Left lung (tissue), 10 donors: ENCODE measurements around the gene SIGLEC10. TPM values are rescaled to one million over a fixed set of nuclear protein-coding genes. Genes with fewer than 3 reads are reported as not detected.
A peak's percentile ranks its signal among the peaks of the same experiment; 100 is the strongest.

Experiments
- ATAC-seq: fragments of 200-7000 bp; cut with Tn5 transposase; one replicate; pipeline ENCODE4 v1.9.1; 2020; ENCODE audit warnings: moderate library complexity
- DNase-seq, 4 donors: peaks; one replicate each; pipeline ENCODE4 v3.0.0-alpha.2; 2013 to 2020
- H3K27ac ChIP-seq, 2 donors: fragments of 200-600 bp; sonication (generic) in 1 of 2; one replicate each; pipeline versions ENCODE4 v1.5.0 to v1.8.0; 2020 to 2021
- H3K27me3 ChIP-seq, 2 donors: fragments of 200-600 bp; sonication (generic) in 1 of 2; one replicate each; pipeline versions ENCODE4 v1.5.0 to v1.8.0; 2020 to 2021
- H3K36me3 ChIP-seq, 2 donors: fragments of 200-600 bp; sonication (generic) in 1 of 2; one replicate each; pipeline versions ENCODE4 v1.5.0 to v1.8.0; 2020 to 2021
- H3K4me1 ChIP-seq, 2 donors: fragments of 200-600 bp; one replicate each; pipeline ENCODE4 v1.8.0; 2021
- H3K4me3 ChIP-seq, 2 donors: fragments of 200-600 bp; sonication (generic) in 1 of 2; one replicate each; pipeline versions ENCODE4 v1.5.0 to v1.8.0; 2020 to 2021; ENCODE audit warnings: mild to moderate bottlenecking in 1 of 2
- H3K9me3 ChIP-seq, 2 donors: fragments of 200-600 bp; sonication (generic) in 1 of 2; one replicate each; pipeline versions ENCODE4 v1.5.0 to v1.8.0; 2020 to 2021
- intact Hi-C, 2 donors: fragments of 100-400 bp; cut with DNase I; formaldehyde crosslinking; loops; one replicate each; pipeline versions ENCODE4 v1.11.2 to v1.14.2; 2022
- polyA plus RNA-seq, 6 donors: library from polyadenylated mRNA; unstranded; fragments of 120-200 nt; gene quantifications; one replicate each; pipeline ENCODE4 v1.2.1, GENCODE V29; 2013; ENCODE audit not compliant: insufficient read length in 6 of 6
- total RNA-seq, 2 donors: library from RNA; stranded (reverse); fragmentation: NEBNext Ultra II Directional; extraction: Animal tissue kit (Norgen Biotek cat#: 25700); gene quantifications; one replicate each; pipeline ENCODE4 v1.2.1, GENCODE V29; 2021
- TF ChIP-seq, protein P1 (sequence below), 2 donors: fragments of 200-600 bp; sonication (generic) in 1 of 2; IDR thresholded peaks; one replicate each; pipeline versions ENCODE4 v1.5.0 to v1.8.0; 2021; ENCODE audit warnings: antibody characterized with exemption in 2 of 2
- donor health status: DM: no; HTN: yes; CAD: no.
- donor health status: DM: no; HTN: no; CAD: no.

SIGLEC10 gene
- total and polyA plus RNA-seq, 8 donors: 1.3 to 119 (median 1.7) TPM

GRCh38 chr19:51391073-51391611 lies 26.3 kb downstream of the SIGLEC10 start:
- DNase-seq (no peak), ATAC-seq (no peak)
- Histone ChIP-seq H3K27me3 (peaks cover 0 to 4% of the 10 kb centered on the region in 2 donors), H3K9me3 (no peaks in the 10 kb centered on the region), H3K4me1 (peaks cover 0 to 29% of the 10 kb centered on the region in 2 donors), H3K27ac (peak overlapping the region in 1 of 2 donors; percentile 28), H3K36me3 (no peaks in the 10 kb centered on the region), H3K4me3 (no peak overlapping the region)
- intact Hi-C loops: no loop called here
- TF ChIP-seq, protein P1, sequence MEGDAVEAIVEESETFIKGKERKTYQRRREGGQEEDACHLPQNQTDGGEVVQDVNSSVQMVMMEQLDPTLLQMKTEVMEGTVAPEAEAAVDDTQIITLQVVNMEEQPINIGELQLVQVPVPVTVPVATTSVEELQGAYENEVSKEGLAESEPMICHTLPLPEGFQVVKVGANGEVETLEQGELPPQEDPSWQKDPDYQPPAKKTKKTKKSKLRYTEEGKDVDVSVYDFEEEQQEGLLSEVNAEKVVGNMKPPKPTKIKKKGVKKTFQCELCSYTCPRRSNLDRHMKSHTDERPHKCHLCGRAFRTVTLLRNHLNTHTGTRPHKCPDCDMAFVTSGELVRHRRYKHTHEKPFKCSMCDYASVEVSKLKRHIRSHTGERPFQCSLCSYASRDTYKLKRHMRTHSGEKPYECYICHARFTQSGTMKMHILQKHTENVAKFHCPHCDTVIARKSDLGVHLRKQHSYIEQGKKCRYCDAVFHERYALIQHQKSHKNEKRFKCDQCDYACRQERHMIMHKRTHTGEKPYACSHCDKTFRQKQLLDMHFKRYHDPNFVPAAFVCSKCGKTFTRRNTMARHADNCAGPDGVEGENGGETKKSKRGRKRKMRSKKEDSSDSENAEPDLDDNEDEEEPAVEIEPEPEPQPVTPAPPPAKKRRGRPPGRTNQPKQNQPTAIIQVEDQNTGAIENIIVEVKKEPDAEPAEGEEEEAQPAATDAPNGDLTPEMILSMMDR (IDR thresholded peaks at IDR 0.05): no peak

DNA sequence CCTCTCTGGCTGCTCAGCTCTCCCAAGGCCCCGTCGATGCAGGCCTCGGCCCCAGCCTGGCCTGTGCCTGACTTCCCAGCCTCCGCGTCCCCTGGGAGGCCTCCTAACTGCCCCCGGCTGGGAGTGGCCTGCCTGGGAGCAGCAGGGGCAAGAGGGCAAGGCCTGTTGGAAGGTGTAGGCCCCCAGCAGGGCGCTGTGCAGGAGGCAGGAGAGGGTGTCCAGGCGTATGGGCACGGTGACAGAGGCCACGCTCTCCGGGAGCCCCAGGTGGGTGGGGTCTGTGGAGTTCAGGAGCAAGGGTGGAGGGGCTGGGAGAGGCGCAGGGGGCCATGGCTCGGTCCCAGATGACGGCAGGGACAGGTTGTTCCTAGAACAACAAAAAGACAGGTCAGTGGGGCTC lies 28.3 kb downstream of the SIGLEC10 start:
- Histone ChIP-seq H3K27ac (no peak overlapping the region), H3K4me3 (no peak overlapping the region), H3K36me3 (no peaks in the 10 kb centered on the region), H3K9me3 (no peaks in the 10 kb centered on the region), H3K4me1 (peaks cover 0 to 16% of the 10 kb centered on the region in 2 donors), H3K27me3 (peaks cover 0 to 4% of the 10 kb centered on the region in 2 donors)
- ATAC-seq (no peak), DNase-seq (no peak)
- TF ChIP-seq, protein P1 (IDR thresholded peaks at IDR 0.05): no peak
- intact Hi-C loops: no loop called here

DNA sequence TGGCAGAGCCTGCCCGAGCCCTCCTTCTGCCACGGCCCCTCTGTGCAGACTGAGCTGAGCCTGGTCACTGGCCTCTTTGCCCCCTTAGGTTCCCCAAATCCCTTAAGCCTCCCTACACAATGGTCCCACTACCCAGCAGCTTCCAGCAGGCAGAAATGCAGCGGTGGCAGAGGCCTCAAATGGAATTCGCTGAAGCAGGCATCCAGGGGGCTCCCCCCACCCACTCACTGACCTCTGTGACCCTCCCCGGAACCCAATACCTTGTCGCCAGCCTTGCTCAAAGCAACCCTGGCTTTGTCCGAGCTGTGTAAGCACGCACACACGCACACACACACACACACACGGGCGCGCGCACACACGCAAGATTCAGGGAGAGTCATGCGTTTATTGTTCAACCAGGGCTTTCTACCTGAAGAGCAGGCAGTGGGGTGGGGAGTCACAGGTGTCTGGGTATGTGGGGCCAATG lies 29.5 kb downstream of the SIGLEC10 start, which contains the start of gene LIM2:
Gene LIM2 (minus strand): TSS at position 51 of the 466 bp plus-strand sequence. CDS start 531 bp downstream, outside the sequence.
- Histone ChIP-seq H3K27ac (no peak within 1 kb of the TSS), H3K4me1 (peaks cover 0 to 4% of the 10 kb centered on the region in 2 donors), H3K9me3 (no peaks in the 10 kb centered on the region), H3K4me3 (no peak within 1 kb of the TSS), H3K27me3 (peaks cover 0 to 4% of the 10 kb centered on the region in 2 donors), H3K36me3 (no peaks in the 10 kb centered on the region)
- TF ChIP-seq, protein P1 (IDR thresholded peaks at IDR 0.05): no peak
- intact Hi-C loops: no loop called here
- DNase-seq (no peak), ATAC-seq (no peak)

DNA sequence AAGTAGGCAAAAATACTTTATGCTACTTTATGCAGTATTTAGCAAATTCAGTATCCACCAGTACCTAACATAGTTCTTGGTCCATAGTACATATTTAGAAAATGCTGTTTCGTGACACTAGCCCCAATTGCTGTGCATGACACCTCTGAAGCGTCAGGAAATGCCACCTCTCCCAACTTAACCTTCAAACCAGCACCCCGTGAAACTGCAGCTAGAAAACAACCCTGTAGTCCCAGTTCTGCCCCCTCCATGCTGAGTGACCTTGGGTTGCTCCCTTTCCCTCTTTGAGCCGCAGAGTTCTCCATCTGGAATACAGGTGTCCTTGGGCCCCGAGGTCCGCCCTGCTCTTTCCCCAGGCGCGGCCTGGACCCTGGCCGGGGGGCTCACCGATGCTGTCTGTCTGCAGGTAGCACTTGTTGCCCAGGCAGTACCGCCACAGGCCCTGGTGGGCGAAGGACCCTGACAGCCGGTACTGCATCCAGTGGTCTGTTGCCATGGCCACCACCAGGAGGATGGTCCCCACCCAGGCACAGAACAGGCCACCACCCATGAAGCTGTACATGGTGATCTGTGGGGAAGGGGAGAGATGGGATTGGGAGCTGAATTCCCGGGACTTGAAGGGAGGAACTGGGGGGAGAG lies 30.4 kb downstream of the SIGLEC10 start:
- intact Hi-C loops: no loop called here
- H3K27me3 ChIP-seq: peaks cover 0 to 4% of the 10 kb centered on the region in 2 donors
- no peak overlapping the region for H3K27ac ChIP-seq
- H3K4me3 ChIP-seq: no peak overlapping the region
- ATAC-seq (no peak), DNase-seq (no peak)
- H3K4me1 ChIP-seq: no peaks in the 10 kb centered on the region
- no peaks in the 10 kb centered on the region for H3K36me3 ChIP-seq
- TF ChIP-seq, protein P1 (IDR thresholded peaks at IDR 0.05): no peak
- H3K9me3 ChIP-seq: no peaks in the 10 kb centered on the region

DNA sequence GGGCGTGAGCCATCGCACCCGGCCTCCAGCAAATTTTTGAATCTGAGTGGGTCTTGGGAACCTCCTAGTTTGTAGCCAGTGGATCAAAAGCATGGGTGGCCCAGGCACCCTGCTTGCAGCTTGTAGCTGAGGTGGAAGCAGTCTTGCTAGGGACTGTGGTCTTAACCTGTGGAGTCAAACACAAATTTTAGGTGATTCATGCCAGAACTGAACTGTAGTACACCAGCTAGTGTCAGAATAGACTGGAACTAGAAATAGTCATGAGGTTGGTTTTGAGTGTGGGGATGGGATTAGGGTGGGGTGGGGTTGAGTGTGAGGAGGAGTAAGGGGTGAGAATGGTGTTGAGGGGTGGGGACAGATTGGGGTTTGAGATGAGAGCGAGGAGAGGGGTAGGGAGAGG lies 35.4 kb downstream of the SIGLEC10 start:
- ATAC-seq: no peak
- Histone ChIP-seq H3K9me3 (peaks cover 0 to 6% of the 10 kb centered on the region in 2 donors), H3K4me3 (no peak overlapping the region), H3K27me3 (no peaks in the 10 kb centered on the region), H3K36me3 (no peaks in the 10 kb centered on the region), H3K27ac (no peak overlapping the region), H3K4me1 (no peaks in the 10 kb centered on the region)
- TF ChIP-seq, protein P1 (IDR thresholded peaks at IDR 0.05): no peak
- intact Hi-C loops: no loop called here
- no peak for DNase-seq
